Forelimb muscle (tissue), 1 donor: Measurements from ENCODE around the gene FBP1. TPM values are rescaled to one million over a fixed set of nuclear protein-coding genes. Genes with fewer than 3 reads are reported as not detected.

ENCODE experiments used
- DNase-seq: peaks from one replicate; pipeline ENCODE4 v3.0.0-alpha.2; 2013; ENCODE audit warnings: low read depth
- polyA plus RNA-seq: library from polyadenylated mRNA; unstranded; fragments of 120-200 nt; gene quantifications from one replicate; pipeline ENCODE4 v1.2.1, GENCODE V29; 2013; ENCODE audit not compliant: insufficient read length

The FBP1 gene
- polyA plus RNA-seq, 1 donor, result 0.53 TPM

DNA sequence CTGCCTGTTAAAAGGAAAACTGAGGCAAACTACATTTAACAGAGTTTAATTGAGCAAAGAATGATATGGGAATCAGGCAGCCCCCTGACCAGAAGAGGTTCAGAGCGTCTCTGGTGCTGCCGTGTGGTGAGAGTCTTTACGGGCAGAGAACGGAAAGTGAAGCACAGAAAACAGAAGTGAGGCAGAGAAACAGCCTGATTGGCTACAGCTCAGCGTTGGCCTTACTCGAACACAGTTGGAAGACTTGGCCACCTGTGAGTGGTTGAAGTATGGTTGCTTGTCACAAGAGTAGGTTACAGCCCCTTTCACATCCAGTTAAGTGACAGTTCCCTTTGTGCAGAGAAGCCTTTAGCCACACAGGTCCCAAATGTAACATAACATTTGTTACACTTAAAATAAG lies 16.9 kb upstream of the FBP1 start:
- DNase-seq, result peak; percentile 38

DNA sequence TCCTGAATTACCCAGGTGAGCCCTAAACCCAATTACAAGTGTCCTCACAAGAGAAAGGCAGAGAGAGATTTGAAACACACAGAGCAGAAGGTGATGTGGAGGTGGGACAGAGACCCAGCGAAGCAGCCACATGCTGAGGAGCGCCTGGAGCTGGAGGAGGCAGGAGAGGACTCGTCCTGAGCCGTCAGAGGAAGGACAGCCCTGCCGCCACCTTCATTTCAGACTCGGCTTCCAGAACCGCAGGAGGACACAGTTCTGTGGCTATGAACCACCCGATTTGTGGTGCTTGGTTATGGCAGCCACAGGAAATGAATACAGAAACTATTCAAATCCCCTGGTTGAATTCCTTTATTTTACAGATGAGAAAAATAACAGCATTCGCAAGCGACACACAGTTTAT lies 16.4 kb upstream of the FBP1 start:
- DNase-seq, result no peak

- no peak for DNase-seq
Measured at GRCh38 chr9:94654165-94654894, 15.0 kb upstream of the FBP1 start.

GRCh38 chr9:94650949-94651348 lies 11.6 kb upstream of the FBP1 start:
- DNase-seq, result no peak

GRCh38 chr9:94649100-94649819 lies 9.9 kb upstream of the FBP1 start:
- no peak for DNase-seq

- DNase-seq, result no peak
Measured at GRCh38 chr9:94648185-94648584, 8.9 kb upstream of the FBP1 start.

- no peak for DNase-seq
Measured at GRCh38 chr9:94645901-94646300, 6.6 kb upstream of the FBP1 start.

DNA sequence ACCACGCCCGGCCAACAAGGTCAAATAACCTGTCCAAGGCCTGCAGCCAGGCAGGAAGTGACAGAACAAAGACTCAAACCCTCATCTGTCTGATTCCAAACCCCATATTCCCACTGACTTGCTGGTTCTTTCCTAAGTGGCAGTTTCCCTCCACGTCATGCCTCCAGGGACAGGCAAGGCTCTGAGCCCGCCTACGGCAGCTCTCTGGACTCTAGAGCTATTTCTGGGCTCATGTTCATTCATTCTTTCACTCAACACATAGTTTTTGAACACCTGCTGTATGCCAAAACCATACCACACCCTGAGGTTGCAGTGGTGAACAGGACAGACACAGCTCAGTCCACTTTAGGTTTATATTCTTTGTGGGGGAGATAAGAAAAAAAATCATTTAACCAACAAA lies 5.2 kb upstream of the FBP1 start:
- DNase-seq, result no peak

GRCh38 chr9:94643741-94644140 lies 4.4 kb upstream of the FBP1 start:
- DNase-seq, result no peak

GRCh38 chr9:94643176-94643575 lies 3.9 kb upstream of the FBP1 start:
- no peak for DNase-seq

- no peak for DNase-seq
Measured at GRCh38 chr9:94642501-94642900, 3.2 kb upstream of the FBP1 start.

DNA sequence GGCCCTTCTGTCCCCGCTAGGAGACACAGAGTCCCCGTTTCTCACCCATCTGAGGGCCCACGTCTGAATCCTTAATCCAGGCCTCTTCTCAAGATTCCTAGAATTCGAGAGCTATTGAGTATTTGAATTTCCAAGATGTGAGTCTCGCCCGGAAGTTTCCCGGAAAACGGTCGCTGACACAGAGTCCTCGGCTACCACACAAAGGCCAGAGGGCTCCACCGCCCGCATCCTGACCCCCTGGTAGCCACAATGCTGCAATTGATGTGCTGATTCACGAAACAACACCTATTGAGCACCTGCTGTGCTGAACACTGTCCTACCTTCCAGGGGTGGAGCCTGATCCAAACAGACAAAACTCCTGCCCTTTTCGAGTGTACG lies 670 bp upstream of the FBP1 start:
- DNase-seq, result no peak

DNA sequence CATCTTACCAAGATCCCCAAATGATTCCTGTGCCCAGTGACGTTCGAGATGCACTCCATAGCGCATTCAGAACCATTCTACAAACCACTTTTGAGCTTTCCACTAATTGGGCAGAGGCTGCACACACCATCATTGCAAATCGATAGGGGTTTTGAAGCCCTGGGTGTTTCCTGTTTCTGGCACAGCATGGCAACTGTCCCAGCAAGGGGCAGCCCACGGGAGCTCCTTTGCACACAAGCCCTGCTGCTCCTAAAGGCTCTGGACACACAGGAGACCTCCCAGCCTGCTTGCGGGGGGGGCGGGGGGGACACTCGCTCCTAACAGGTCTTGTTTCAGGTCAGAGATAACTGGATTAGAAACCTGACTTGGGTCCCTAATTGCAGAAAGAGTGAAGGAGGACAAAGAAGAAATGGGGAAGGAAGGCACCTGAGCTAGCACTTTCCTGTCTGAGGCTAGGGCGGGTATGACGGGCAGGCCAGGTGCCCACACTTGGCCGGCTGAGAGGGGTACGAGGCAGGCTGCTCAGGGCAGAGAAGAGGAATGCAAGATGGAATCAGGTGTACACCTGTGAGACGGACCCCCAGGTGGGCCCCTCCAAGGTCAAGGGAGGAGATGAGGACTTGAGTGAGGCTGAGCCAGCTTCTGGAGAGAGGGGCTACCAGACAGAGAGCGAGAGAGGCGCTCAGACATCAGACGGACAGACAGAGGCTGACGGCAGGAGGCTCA lies 820 bp downstream of the FBP1 start:
- no peak for DNase-seq

DNA sequence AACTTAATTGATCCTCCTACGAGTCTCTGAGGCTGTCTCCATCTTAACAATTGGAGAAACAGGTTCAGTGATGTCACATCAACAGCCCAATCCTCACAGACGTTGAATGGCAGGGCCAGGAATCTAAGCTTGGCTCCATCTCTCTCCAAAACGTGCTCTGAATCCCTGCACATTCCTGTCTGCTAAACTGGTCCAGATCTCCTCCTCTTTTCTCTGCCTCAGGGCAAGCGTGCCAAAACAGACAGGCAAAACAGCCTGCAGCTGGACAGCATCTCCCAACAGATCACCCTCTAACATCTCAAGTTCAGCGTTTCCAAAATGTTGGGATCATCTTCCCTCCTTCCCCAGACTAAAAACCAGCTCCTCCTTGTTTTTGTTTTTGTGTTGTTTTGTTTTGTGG lies 6.6 kb downstream of the FBP1 start:
- no peak for DNase-seq

DNA sequence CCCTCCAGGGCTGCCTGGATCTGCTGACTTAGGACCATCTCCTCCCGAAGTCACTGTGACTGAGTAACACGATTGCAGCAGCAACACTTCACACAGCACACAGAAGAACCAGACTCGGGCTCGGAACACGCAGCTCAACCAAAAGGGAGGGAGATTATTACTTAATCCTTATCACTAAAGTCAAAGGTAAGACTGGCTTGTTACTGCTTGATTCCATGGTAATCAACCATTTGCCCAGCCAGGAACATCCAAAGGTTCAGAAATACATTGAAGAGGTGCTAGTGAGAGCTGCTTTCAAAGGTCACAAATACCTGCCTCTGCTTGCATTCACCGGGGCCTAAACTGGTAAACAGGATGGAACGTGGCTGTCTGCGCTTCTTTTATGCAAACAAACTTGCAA lies 7.7 kb downstream of the FBP1 start:
- DNase-seq, result no peak

- no peak for DNase-seq
Measured at GRCh38 chr9:94630833-94631232, 8.5 kb downstream of the FBP1 start.

GRCh38 chr9:94630281-94630680 lies 9.0 kb downstream of the FBP1 start:
- DNase-seq, result no peak

GRCh38 chr9:94627287-94627686 lies 12.0 kb downstream of the FBP1 start:
- no peak for DNase-seq

DNA sequence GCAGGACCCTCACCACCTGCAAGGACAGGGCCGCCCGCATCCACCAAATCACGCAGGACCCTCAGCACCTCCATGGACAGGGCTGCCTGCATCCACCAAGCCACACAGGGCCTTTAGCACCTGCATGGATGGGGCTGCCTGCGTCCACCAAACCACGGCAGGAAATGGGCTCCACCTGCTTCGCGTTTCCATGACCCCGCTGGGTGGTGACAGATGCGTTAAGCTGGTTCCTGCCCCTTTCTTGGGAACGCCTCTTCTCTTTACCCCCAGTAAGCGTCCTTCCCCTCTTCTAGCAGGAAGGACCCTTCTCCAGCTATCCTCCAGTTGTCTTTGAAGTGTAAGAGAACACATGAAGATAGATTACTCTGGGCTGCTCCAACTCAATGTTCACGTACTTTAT lies 13.5 kb downstream of the FBP1 start:
- DNase-seq, result no peak

DNA sequence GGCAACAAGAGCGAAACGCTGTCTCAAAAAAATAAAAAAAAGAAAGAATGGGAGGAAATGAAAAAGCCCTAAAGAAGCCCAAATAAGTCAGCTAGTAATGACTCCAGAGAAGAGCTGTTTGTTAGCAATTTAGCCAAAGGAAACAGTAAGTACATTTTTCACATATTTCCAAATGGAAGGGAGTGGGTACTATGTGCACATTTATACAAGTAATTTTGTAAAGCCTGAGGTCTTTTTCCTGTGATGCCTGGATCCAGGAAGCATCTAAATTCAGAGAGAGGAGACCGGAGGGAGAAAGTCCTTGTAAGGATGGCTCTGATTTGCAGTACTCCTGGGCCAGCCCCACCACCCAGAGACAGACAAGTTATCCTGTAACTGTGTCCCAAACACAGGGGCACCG lies 14.7 kb downstream of the FBP1 start:
- no peak for DNase-seq

DNA sequence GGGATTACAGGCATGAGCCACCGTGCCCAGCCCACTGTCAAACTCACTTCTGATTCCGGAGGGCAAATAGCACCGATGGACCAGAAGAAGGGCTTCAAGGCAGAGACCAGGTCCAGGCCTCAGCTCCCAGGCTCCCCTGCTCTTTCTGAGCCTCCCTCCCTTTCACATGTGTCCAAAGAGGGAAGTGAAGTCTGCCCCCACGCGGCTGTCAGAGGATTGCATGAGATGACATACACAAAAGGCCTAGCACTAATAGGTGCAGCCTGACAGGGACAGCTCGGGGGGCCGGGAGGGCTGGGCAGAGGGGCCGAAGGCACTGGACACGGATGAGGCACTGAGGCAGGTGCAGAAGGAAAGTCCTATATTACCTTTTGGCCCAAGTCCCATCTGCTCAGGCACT lies 16.1 kb downstream of the FBP1 start:
- no peak for DNase-seq

GRCh38 chr9:94622087-94622800 lies 17.1 kb downstream of the FBP1 start:
- DNase-seq, result no peak
